K562 (cell line): ENCODE results near the gene COMMD10. TPM values are rescaled to one million over a fixed set of nuclear protein-coding genes. Genes with fewer than 3 reads are reported as not detected.

Source experiments
- ARID1B ChIP-seq: fragments of 450-650 bp; IDR thresholded peaks from 2 replicates; pipeline ENCODE4 v1.6.1; 2016; ENCODE audit warnings: antibody characterized with exemption, mild to moderate bottlenecking, inconsistent platforms
- BACH1 ChIP-seq: fragments of 200-800 bp; sonication (Bioruptor generic); IDR thresholded peaks from 2 replicates; pipeline ENCODE4 v1.6.1; 2016; ENCODE audit warnings: missing genetic modification characterization, missing compliant biosample characterization
- CHD4 ChIP-seq: fragments of 200-600 bp; sonication (generic); IDR thresholded peaks from 3 replicates; pipeline ENCODE4 v1.6.1; 2012; ENCODE audit warnings: low read depth, mild to moderate bottlenecking, mixed read lengths, low read length, inconsistent platforms; ENCODE audit not compliant: insufficient read depth, insufficient replicate concordance, poor library complexity, severe bottlenecking
- CREBBP ChIP-seq: IDR thresholded peaks from one replicate; pipeline ENCODE4 v1.6.1; 2012; ENCODE audit warnings: low read depth, mild to moderate bottlenecking, control low read depth, inconsistent platforms, low read length
- HSF4 ChIP-seq: fragments of 250-450 bp; sonication (Bioruptor Pico); IDR thresholded peaks from 2 replicates; pipeline ENCODE4 v2.1.2; 2022; ENCODE audit warnings: mild to moderate bottlenecking, moderate library complexity, borderline replicate concordance
- MXI1 ChIP-seq: IDR thresholded peaks from 2 replicates; pipeline ENCODE4 v1.6.1; 2011; ENCODE audit warnings: low read depth, mild to moderate bottlenecking, improper control_type of control experiment, low read length
- NRF1 ChIP-seq, 2 experiments: fragments of 450-650 bp; IDR thresholded peaks in 1 of 2; conservative IDR thresholded peaks in 1 of 2; 2 replicates each; pipeline ENCODE4 v1.6.1; 2014; ENCODE audit warnings: mild to moderate bottlenecking in 2 of 2
- POLR2AphosphoS5 ChIP-seq: IDR thresholded peaks from 2 replicates; pipeline ENCODE4 v1.6.1; 2011; ENCODE audit warnings: mild to moderate bottlenecking, low read depth, low read length, moderate library complexity; ENCODE audit not compliant: control insufficient read depth, insufficient read depth
- SMAD2 ChIP-seq: fragments of 150-350 bp; IDR thresholded peaks from 2 replicates; pipeline ENCODE4 v1.6.1; 2014; ENCODE audit warnings: low read depth, mild to moderate bottlenecking, low read length
- SMARCE1 ChIP-seq: fragments of 450-650 bp; IDR thresholded peaks from 2 replicates; pipeline ENCODE4 v1.7.1; 2016; ENCODE audit warnings: mild to moderate bottlenecking
- SNIP1 ChIP-seq: fragments of 450-650 bp; IDR thresholded peaks from 2 replicates; pipeline ENCODE4 v1.7.1; 2017; ENCODE audit warnings: low read depth, mild to moderate bottlenecking
- ZNF384 ChIP-seq: IDR thresholded peaks from 2 replicates; pipeline ENCODE4 v1.6.1; 2012; ENCODE audit warnings: low read depth, low read length, improper control_type of control experiment
- ZNF586 ChIP-seq: fragments of 450-650 bp; formaldehyde crosslinking; conservative IDR thresholded peaks from 2 replicates; pipeline ENCODE4 v1.4.0; 2020; ENCODE audit warnings: mild to moderate bottlenecking, moderate library complexity
- ZNF766 ChIP-seq: fragments of 200-800 bp; sonication (Bioruptor generic); conservative IDR thresholded peaks from 2 replicates; pipeline ENCODE4 v1.6.1; 2016; ENCODE audit warnings: missing genetic modification characterization, missing compliant biosample characterization
- polyA plus RNA-seq, 8 experiments: library from polyadenylated mRNA; depleted of rRNA in 4 of 8; stranded (reverse) in 5 of 8; unstranded in 3 of 8; fragments of >200 nt; fragmentation: Nextera tagmentation in 2 of 8; fragmentation: Illumina TruSeq in 1 of 8; extraction: Ambion mirVana in 2 of 8; extraction: Trizol in 1 of 8; gene quantifications; 2 replicates each; pipeline versions ENCODE4 v1.2.1 to v1.2.3, GENCODE V29; 2011 to 2014; ENCODE audit warnings: inconsistent platforms in 1 of 8, missing spikeins in 1 of 8
- total RNA-seq, 7 experiments: library from RNA; depleted of rRNA in 6 of 7; stranded (reverse); fragments of >200 nt in 6 of 7; fragmentation: Illumina TruSeq in 2 of 7; extraction: Trizol in 2 of 7; gene quantifications; 2 replicates each; pipeline versions ENCODE4 v1.2.1 to v1.2.3, GENCODE V29; 2011 to 2021; ENCODE audit warnings: low replicate concordance in 1 of 7
- TF ChIP-seq, protein P1 (sequence below): sonication (generic); formaldehyde crosslinking; IDR thresholded peaks from 2 replicates; pipeline ENCODE4 v1.8.1; 2023; ENCODE audit warnings: mild to moderate bottlenecking, missing genetic modification reagents
- TF ChIP-seq, protein P2 (sequence below): fragments of 250-450 bp; sonication (Bioruptor Pico); IDR thresholded peaks from 2 replicates; pipeline ENCODE4 v1.4.0; 2020
- TF ChIP-seq, protein P3 (sequence below), 2 experiments: IDR thresholded peaks; 2 replicates each; pipeline ENCODE4 v1.6.1; 2011; ENCODE audit warnings: borderline replicate concordance in 1 of 2, control low read depth in 1 of 2, low read depth in 1 of 2, low read length in 1 of 2, mild to moderate bottlenecking in 1 of 2, mixed read lengths in 1 of 2, moderate library complexity in 1 of 2; ENCODE audit not compliant: insufficient read depth in 1 of 2, insufficient read length in 1 of 2, poor library complexity in 1 of 2, severe bottlenecking in 1 of 2; ENCODE audit errors: extremely low read depth in 1 of 2
- TF ChIP-seq, protein P4 (sequence below): fragments of 250-450 bp; sonication (Bioruptor Pico); IDR thresholded peaks from 2 replicates; pipeline ENCODE4 v1.4.0; 2020

COMMD10 gene
- total and polyA plus RNA-seq, 9 of the 15 experiments (the other 6 are each of a cell fraction or from before 2014, with no cell fraction given), result 17.9 to 101 (median 28.0) TPM

DNA sequence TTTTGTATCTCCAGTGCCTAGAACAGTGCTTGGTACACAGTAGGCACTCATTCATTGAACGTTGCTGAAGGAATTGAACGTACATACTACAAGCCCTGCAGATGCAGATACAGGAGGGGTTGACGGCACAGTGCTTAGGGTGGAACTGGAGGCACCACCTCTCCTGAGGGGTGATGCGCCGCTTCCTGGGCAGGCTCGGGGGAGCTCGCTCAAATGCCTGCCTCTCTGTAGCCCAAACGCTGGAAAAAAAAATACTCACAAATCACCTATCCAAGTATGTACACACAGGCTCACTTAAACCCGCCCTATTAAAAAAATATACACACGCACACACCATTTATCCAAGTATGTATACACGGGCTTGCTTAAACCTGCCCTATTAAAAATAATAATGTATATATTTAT is 536 bp upstream of the COMMD10 start (continued):
- TF ChIP-seq CREBBP (no peak), ZNF586 (no peak), SMAD2 (no peak), BACH1 (no peak), ZNF384 (peak; percentile 21; the same call in 1 of the 2 replicates), ARID1B (no peak), SMARCE1 (0 out of 2 replicates have a peak, but pooled peaks have one; percentile 16), ZNF766 (CRISPR knock-in tag) (no peak), POLR2AphosphoS5 (no peak), CHD4 (no peak), NRF1 (conservative IDR thresholded peaks at IDR 0.05 in 1 of 2, IDR thresholded peaks at IDR 0.05 in 1 of 2) (peak; percentile 28 to 30; a peak in 2 of 4 replicates), SNIP1 (peak; percentile 81), MXI1 (no peak), HSF4 (no peak)
- TF ChIP-seq, protein P1, sequence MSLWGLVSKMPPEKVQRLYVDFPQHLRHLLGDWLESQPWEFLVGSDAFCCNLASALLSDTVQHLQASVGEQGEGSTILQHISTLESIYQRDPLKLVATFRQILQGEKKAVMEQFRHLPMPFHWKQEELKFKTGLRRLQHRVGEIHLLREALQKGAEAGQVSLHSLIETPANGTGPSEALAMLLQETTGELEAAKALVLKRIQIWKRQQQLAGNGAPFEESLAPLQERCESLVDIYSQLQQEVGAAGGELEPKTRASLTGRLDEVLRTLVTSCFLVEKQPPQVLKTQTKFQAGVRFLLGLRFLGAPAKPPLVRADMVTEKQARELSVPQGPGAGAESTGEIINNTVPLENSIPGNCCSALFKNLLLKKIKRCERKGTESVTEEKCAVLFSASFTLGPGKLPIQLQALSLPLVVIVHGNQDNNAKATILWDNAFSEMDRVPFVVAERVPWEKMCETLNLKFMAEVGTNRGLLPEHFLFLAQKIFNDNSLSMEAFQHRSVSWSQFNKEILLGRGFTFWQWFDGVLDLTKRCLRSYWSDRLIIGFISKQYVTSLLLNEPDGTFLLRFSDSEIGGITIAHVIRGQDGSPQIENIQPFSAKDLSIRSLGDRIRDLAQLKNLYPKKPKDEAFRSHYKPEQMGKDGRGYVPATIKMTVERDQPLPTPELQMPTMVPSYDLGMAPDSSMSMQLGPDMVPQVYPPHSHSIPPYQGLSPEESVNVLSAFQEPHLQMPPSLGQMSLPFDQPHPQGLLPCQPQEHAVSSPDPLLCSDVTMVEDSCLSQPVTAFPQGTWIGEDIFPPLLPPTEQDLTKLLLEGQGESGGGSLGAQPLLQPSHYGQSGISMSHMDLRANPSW, result no peak
- TF ChIP-seq, protein P2, sequence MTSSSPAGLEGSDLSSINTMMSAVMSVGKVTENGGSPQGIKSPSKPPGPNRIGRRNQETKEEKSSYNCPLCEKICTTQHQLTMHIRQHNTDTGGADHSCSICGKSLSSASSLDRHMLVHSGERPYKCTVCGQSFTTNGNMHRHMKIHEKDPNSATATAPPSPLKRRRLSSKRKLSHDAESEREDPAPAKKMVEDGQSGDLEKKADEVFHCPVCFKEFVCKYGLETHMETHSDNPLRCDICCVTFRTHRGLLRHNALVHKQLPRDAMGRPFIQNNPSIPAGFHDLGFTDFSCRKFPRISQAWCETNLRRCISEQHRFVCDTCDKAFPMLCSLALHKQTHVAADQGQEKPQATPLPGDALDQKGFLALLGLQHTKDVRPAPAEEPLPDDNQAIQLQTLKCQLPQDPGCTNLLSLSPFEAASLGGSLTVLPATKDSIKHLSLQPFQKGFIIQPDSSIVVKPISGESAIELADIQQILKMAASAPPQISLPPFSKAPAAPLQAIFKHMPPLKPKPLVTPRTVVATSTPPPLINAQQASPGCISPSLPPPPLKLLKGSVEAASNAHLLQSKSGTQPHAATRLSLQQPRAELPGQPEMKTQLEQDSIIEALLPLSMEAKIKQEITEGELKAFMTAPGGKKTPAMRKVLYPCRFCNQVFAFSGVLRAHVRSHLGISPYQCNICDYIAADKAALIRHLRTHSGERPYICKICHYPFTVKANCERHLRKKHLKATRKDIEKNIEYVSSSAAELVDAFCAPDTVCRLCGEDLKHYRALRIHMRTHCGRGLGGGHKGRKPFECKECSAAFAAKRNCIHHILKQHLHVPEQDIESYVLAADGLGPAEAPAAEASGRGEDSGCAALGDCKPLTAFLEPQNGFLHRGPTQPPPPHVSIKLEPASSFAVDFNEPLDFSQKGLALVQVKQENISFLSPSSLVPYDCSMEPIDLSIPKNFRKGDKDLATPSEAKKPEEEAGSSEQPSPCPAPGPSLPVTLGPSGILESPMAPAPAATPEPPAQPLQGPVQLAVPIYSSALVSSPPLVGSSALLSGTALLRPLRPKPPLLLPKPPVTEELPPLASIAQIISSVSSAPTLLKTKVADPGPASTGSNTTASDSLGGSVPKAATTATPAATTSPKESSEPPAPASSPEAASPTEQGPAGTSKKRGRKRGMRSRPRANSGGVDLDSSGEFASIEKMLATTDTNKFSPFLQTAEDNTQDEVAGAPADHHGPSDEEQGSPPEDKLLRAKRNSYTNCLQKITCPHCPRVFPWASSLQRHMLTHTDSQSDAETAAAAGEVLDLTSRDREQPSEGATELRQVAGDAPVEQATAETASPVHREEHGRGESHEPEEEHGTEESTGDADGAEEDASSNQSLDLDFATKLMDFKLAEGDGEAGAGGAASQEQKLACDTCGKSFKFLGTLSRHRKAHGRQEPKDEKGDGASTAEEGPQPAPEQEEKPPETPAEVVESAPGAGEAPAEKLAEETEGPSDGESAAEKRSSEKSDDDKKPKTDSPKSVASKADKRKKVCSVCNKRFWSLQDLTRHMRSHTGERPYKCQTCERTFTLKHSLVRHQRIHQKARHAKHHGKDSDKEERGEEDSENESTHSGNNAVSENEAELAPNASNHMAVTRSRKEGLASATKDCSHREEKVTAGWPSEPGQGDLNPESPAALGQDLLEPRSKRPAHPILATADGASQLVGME (CRISPR knock-in tag), result no peak
- TF ChIP-seq, protein P3, sequence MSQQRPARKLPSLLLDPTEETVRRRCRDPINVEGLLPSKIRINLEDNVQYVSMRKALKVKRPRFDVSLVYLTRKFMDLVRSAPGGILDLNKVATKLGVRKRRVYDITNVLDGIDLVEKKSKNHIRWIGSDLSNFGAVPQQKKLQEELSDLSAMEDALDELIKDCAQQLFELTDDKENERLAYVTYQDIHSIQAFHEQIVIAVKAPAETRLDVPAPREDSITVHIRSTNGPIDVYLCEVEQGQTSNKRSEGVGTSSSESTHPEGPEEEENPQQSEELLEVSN (IDR thresholded peaks at IDR 0.05; ENCODE audit: borderline replicate concordance in 1 of 2, extremely low read depth in 1 of 2, insufficient read depth in 1 of 2, insufficient read length in 1 of 2, low read depth in 1 of 2, low read length in 1 of 2, poor library complexity in 1 of 2, severe bottlenecking in 1 of 2), result no peak
- TF ChIP-seq, protein P4, sequence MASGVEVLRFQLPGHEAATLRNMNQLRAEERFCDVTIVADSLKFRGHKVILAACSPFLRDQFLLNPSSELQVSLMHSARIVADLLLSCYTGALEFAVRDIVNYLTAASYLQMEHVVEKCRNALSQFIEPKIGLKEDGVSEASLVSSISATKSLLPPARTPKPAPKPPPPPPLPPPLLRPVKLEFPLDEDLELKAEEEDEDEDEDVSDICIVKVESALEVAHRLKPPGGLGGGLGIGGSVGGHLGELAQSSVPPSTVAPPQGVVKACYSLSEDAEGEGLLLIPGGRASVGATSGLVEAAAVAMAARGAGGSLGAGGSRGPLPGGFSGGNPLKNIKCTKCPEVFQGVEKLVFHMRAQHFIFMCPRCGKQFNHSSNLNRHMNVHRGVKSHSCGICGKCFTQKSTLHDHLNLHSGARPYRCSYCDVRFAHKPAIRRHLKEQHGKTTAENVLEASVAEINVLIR (CRISPR knock-in tag), result no peak
